Measurements from ENCODE around the gene GABPB1. TPM values are rescaled to one million over a fixed set of nuclear protein-coding genes. Genes with fewer than 3 reads are reported as not detected.

Gene GABPB1
- total RNA-seq, 3 donors from 2014 or later: 54.6 to 65.8 (median 58.9) TPM

DNA sequence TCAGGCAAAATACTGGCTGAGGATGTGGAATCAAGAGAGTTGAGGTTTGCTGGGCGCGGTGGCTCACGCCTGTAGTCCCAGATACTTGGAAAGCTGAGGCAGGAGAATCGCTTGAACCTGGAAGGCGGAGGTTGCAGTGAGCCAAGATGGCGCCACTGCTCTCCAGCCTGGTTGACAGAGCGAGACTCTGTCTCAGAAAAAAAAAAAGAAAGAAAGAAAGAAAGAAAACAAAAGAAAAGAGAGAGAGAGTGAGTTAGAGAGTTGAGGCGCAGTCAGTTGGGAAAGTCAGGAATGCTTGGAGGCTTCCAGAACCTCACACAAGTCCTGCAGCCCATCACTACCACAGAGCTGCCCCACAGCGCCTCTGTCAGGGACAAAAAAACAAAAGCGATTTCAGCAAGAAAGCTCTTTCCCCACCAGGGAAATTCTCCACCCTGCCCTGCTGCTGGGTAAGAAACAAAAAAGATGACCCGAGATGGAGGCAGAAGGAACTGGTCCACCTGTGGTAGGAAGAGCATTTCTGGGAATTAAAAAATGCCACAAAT, 103.3 kb downstream of the GABPB1 start:
- no peaks in the 10 kb centered on the region for H3K9me3 Mint-ChIP-seq
- ATAC-seq: no peak

DNA sequence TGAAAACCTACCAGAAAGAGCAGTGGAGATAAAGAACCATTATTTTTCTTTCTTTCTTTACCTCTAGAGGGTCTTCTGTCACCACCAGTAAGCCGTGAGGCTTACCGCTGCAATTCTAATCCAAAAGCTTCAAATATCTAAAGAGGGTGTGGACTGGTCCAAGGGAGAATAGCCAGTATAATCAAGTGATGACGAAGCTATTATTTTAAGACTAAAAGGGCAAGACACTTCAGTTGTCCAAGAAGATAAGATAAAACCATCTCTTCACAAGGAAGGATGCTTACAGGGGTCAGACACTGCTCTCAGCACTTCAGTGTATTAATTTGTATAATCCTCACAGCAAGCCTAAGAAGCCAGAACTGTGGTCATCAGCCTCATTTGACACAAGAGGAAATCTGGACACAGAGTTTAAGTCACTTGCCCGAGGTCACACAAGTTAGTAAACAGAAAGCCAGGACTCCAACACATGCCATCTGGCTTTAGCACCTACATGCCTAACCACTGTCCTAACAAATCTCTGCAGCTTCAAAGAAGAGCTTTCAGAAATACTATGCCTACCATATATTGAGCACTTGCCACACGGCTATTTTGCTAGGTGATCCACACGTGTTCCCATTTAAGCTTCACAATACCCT, 104.1 kb downstream of the GABPB1 start:
- Mint-ChIP-seq H3K4me3 (no peak overlapping the region), H3K27me3 (ENCODE audit: low read depth) (peaks cover 2% of the 10 kb centered on the region), H3K36me3 (ENCODE audit: insufficient read depth) (no peaks in the 10 kb centered on the region), H3K4me1 (ENCODE audit: low read depth) (peaks cover 28% of the 10 kb centered on the region), H3K9me3 (no peaks in the 10 kb centered on the region)
- DNase-seq (no peak), ATAC-seq (no peak)

More for the DNA sequence above, 103.3 kb downstream of the GABPB1 start:
- Mint-ChIP-seq H3K36me3 (ENCODE audit: insufficient read depth) (no peaks in the 10 kb centered on the region), H3K4me1 (ENCODE audit: low read depth) (peaks cover 26% of the 10 kb centered on the region), H3K4me3 (no peak overlapping the region), H3K27me3 (ENCODE audit: low read depth) (peaks cover 2% of the 10 kb centered on the region)
- DNase-seq: no peak

DNA sequence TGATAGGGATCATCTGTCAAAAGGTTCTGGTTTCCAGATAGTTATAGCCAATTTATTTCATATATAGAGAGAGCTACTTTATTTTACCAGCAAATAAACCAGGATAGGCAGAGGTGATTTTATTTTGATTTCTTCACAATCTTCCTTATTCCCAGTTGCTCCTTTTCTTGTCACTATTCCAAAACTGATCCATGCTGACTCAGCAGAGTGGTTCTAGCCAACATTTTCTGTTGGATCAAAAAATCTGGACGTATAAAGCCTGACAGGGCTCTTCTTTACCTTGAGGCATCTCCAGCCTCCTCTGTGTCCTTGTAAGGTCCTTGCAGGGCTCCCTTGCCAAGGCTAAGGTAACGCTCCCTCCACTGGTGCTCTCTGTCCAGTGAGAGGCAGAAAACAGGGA, 105.3 kb downstream of the GABPB1 start:
- Mint-ChIP-seq H3K36me3 (ENCODE audit: insufficient read depth) (no peaks in the 10 kb centered on the region), H3K4me1 (ENCODE audit: low read depth) (peaks cover 28% of the 10 kb centered on the region), H3K9me3 (no peaks in the 10 kb centered on the region), H3K27me3 (ENCODE audit: low read depth) (peaks cover 2% of the 10 kb centered on the region), H3K4me3 (no peak overlapping the region)
- DNase-seq (no peak), ATAC-seq (no peak)

DNA sequence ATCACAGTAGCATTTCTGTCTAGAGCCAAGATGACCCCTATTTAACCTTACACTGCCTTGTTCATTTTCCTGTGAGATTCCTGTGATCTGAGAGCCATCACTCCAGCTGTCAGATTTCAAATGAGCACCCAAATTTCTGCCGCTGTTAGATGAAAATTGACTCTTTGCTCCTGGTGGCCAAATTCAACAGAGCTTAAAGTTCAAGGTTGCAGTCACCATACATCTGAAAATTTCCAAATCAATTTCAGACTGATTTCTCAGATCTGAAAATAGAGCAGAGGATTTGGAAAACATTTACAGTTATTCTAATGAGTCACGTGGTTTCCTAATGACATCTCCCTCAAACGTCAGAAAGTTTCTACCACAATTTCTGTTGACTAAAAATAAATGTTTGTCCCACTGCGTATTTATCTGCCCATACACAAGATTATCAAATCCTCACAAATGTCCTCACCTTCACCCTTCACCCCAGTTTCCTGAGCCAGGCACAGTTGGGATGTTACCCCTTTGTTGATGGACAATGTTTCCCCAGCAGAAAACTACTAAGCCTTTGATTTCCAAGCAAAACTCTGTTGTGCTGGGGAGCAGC, 105.9 kb downstream of the GABPB1 start:
- Mint-ChIP-seq H3K36me3 (ENCODE audit: insufficient read depth) (no peaks in the 10 kb centered on the region), H3K4me1 (ENCODE audit: low read depth) (peaks cover 28% of the 10 kb centered on the region), H3K4me3 (no peak overlapping the region), H3K9me3 (no peaks in the 10 kb centered on the region), H3K27me3 (ENCODE audit: low read depth) (peaks cover 2% of the 10 kb centered on the region)
- no peak for DNase-seq
- ATAC-seq: peak in 1 of 2 donors; percentile 41

DNA sequence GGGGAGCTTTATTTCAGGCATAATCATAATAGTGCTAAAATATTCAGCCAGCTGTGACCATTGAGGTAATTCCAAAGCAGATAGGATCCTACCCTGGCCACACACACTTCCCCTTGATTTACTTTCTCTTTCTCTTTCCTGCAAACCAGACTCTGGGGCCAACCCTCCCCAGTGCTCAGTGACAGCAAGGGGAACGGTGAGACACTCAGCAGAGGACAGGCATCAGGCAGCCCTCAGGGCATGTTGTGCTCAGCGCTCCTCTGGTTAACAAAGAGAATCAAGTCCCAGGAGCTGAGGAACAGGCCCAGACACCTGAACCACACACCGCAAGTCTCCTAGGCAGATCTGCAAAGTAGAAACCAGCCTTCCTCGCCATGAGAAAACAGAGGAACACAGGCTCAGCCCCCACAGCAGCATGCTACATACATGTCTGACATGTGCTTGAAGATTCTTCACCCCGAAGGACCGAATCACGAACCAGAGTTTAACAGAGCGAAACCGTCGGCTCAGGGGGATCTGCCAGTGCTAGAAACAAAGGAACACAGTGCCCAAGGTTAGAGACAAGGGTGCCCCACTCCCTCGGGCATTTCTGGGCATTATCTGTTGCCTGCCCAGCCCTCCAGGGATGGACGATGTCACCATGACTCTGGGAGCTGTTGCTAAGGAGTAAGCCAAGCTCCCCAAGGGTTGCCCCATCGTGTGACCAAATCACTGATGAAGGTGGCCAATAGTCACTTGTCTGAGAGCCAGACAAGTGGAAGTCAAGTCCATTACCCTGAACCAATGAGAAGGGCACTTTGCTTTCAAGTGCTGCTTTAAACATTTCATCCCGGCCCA, 107.0 kb downstream of the GABPB1 start:
- Mint-ChIP-seq H3K9me3 (no peaks in the 10 kb centered on the region), H3K27me3 (ENCODE audit: low read depth) (peaks cover 2% of the 10 kb centered on the region), H3K36me3 (ENCODE audit: insufficient read depth) (no peaks in the 10 kb centered on the region), H3K4me1 (ENCODE audit: low read depth) (peaks cover 28% of the 10 kb centered on the region), H3K4me3 (peak overlapping the region; percentile 50)
- ATAC-seq (peak; percentile 52 to 90), DNase-seq (no peak)

DNA sequence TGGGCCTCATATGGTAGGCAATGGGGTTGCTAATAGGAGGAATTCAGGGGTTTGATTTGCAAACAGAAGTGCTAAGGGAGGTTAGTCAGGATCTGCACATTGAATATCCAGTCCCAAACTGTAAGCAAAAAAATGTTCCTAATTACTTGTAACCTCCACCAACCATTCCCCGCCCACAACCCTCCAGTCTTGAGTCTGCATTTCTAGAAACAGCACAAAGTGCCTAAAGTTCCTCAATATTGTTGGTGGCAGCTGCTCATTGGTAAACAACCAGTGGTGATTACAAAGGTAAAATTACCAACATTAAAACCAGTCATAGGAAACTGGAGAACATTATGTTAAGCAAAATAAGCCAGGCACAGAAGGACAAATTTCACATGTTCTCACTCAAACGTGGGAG, 108.4 kb downstream of the GABPB1 start:
- Mint-ChIP-seq H3K36me3 (ENCODE audit: insufficient read depth) (no peaks in the 10 kb centered on the region), H3K4me1 (ENCODE audit: low read depth) (peaks cover 28% of the 10 kb centered on the region), H3K9me3 (no peaks in the 10 kb centered on the region), H3K27me3 (ENCODE audit: low read depth) (peaks cover 2% of the 10 kb centered on the region), H3K4me3 (no peak overlapping the region)
- DNase-seq: no peak
- no peak for ATAC-seq

DNA sequence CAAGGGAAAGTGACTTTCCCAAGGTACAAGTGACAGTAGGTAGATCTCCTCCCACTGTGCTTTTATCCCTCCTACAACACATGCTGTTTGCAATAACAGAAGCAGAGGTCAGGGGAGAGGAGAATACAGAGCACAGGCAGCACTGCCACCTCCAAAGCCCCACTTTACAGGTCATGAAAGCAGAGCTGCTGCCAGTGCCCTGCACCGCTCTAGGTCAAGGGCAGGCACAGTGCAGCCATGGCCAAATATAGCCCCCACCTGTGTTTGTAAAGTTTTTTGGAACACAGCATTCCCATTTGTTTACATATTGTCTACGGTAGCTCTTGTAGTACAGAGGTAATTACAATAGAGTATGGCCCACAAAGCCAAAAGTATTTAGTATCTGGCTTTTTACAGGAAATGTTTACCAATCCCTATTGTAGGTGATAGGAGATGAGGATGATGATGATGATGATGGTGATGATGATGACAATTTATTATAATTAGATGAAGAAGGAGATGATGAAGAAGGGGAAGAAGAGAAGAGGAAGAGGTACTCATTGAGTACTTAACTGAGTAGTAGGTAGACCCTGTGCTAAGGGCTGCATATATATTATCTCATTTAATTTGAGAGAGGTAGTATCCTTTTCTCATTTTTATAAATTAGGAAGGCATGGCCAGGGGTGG, 109.9 kb downstream of the GABPB1 start:
- H3K27me3 Mint-ChIP-seq (ENCODE audit: low read depth): no peaks in the 10 kb centered on the region
- H3K4me1 Mint-ChIP-seq (ENCODE audit: low read depth): peaks cover 28% of the 10 kb centered on the region
- no peaks in the 10 kb centered on the region for H3K36me3 Mint-ChIP-seq (ENCODE audit: insufficient read depth)
- ATAC-seq (no peak), DNase-seq (no peak)
- H3K4me3 Mint-ChIP-seq: no peak overlapping the region
- H3K9me3 Mint-ChIP-seq: no peaks in the 10 kb centered on the region

DNA sequence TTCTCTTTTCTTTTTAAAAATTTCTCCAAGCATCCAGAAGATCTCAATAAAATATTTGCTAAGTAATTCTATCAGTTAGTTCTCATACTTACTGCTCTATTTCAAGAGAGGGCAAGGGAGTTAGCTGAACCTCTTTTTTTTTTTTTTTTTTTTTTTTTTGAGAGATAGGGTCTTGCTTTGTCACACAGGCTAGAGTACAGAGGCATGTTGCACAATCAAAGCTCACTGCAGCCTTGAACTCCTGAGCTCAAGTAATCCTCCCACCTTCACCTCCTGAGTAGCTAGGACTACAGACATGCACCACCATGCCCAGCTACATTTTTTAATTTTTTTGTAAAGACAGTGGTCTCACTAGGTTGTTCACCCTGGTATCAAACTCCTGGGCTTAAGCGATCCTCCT, 110.8 kb downstream of the GABPB1 start:
- ATAC-seq: no peak
- Mint-ChIP-seq H3K4me1 (ENCODE audit: low read depth) (peaks cover 23% of the 10 kb centered on the region), H3K9me3 (no peaks in the 10 kb centered on the region), H3K27me3 (ENCODE audit: low read depth) (no peaks in the 10 kb centered on the region), H3K4me3 (no peak overlapping the region), H3K36me3 (ENCODE audit: insufficient read depth) (no peaks in the 10 kb centered on the region)
- no peak for DNase-seq

DNA sequence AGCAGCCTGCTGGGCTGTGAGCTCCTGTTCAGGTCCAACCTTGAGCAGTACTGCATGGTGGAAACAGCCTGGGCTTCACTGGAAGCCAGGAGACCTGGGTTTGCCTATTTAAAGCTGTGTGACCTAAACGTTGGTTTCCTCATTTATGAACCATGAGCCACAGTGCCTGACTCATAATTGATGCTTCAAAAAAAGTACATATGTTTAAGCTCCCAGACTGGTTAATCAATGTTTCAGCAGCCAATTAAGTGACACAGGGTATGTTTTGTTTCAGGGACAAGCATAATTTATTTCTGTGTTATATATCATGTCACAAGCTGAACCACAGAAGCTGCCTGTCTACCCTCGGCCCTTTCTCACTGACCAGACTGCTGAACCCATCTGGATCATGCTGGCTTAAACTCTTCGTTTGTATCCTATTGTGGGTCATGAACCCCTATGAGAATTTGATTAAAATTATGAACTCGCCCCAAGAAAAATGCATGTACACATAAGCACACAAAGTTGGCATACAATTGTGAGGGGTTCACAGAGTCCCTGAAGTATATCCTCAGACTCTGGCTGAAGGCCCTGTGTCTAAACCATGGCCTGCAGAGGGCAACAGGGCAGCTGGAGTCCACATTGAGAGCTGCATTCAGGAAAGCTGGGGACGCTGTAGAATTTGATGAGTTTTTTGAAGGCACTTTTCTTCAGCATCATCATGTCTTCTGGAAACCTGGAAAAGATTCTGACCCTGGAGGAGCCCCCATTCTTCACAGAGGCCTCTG, 113.1 kb downstream of the GABPB1 start:
- Mint-ChIP-seq H3K27me3 (ENCODE audit: low read depth) (no peaks in the 10 kb centered on the region), H3K4me3 (no peak overlapping the region), H3K4me1 (ENCODE audit: low read depth) (peaks cover 4% of the 10 kb centered on the region), H3K9me3 (no peaks in the 10 kb centered on the region), H3K36me3 (ENCODE audit: insufficient read depth) (no peaks in the 10 kb centered on the region)
- DNase-seq (no peak), ATAC-seq (peak; percentile 51 to 52)

DNA sequence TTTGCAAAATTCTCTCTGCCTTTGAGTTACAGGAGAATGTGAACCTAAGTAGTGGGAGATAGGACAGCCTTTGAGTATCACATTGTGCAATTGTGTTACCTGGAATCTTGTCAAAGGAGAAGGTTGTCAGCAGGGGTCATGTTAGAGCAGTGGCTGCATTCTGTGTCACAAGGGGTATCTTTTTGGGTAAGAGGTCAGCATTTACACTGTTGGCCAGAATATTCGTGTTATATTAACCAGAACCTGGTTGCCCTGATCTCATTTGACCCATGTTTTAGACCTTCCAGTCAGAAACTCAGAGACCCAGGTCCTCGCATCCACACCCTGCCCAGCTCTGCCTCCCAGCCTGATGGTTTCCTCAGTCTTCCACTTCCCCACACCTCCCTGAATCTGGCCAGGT, 116.7 kb downstream of the GABPB1 start:
- Mint-ChIP-seq H3K9me3 (no peaks in the 10 kb centered on the region), H3K27me3 (ENCODE audit: low read depth) (no peaks in the 10 kb centered on the region), H3K4me3 (no peak overlapping the region), H3K36me3 (ENCODE audit: insufficient read depth) (no peaks in the 10 kb centered on the region), H3K4me1 (ENCODE audit: low read depth) (no peaks in the 10 kb centered on the region)
- ATAC-seq: no peak
- DNase-seq: no peak

DNA sequence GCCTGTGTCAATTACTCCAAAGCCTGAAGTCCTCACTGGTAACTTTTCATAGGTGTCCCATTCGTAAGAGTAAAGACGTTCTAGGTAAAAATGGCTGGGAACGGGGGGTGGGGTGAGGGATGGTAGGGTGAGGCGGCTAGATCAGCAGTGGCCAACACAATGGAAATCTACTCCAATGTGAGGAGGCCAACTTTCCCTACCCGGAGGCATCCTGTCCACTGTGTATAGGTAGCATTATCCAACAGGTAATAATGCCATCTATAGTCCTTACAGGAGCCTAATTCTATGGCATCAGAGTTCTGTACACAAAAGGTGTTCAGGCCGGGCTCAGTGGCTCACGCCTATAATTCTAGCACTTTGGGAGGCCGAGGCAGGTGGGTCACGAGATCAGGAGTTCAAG, 118.6 kb downstream of the GABPB1 start:
- ATAC-seq: no peak
- Mint-ChIP-seq H3K4me3 (no peak overlapping the region), H3K36me3 (ENCODE audit: insufficient read depth) (no peaks in the 10 kb centered on the region), H3K9me3 (no peaks in the 10 kb centered on the region), H3K27me3 (ENCODE audit: low read depth) (no peaks in the 10 kb centered on the region), H3K4me1 (ENCODE audit: low read depth) (no peaks in the 10 kb centered on the region)
- no peak for DNase-seq

DNA sequence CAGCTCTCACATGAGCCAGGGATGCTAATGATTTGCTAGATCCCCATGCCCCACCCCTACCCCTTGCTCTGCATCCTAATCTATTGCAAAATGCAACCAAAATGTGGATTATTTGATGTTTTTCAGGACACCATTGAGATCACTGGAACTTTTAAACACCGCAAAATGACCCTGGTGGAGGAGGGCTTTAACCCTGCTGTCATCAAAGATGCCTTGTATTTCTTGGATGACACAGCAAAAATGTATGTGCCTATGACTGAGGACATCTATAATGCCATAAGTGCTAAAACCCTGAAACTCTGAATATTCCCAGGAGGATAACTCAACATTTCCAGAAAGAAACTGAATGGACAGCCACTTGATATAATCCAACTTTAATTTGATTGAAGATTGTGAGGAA, 119.2 kb downstream of the GABPB1 start:
- Mint-ChIP-seq H3K9me3 (no peaks in the 10 kb centered on the region), H3K4me1 (ENCODE audit: low read depth) (no peaks in the 10 kb centered on the region), H3K27me3 (ENCODE audit: low read depth) (no peaks in the 10 kb centered on the region), H3K36me3 (ENCODE audit: insufficient read depth) (no peaks in the 10 kb centered on the region), H3K4me3 (no peak overlapping the region)
- ATAC-seq (no peak), DNase-seq (no peak)

DNA sequence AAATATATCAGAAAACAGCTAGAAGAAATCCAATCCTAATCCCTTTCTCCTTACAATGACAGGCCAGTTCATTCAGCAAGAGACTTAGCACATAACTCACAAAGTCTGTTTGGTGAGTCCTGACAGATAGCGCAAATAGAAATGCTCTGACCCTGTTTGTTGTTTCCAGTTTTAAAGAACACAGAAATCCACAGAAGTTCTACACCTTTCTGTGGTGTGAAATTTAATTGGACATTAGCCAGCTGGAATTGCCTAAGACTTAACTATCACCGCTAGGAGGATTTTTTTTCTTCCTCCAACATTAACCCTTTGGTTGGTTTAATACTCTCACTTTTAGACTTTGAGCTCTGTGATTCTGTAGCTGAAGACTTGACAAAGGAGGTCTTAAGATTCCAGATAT, 120.2 kb downstream of the GABPB1 start:
- Mint-ChIP-seq H3K9me3 (no peaks in the 10 kb centered on the region), H3K36me3 (ENCODE audit: insufficient read depth) (peaks cover 2% of the 10 kb centered on the region), H3K27me3 (ENCODE audit: low read depth) (no peaks in the 10 kb centered on the region), H3K4me3 (no peak overlapping the region), H3K4me1 (ENCODE audit: low read depth) (no peaks in the 10 kb centered on the region)
- ATAC-seq: no peak
- no peak for DNase-seq
